Bronchial epithelial cell (primary cell): ENCODE results near the gene DENND5A. TPM values are rescaled to one million over a fixed set of nuclear protein-coding genes. Genes with fewer than 3 reads are reported as not detected.

ENCODE experiments used
- DNase-seq: peaks from one replicate; pipeline ENCODE4 v3.0.0-alpha.2; 2010; ENCODE audit warnings: low read depth
- FAIRE-seq: peaks from 2 replicates; lab custom pipeline; 2011; peaks lifted over from hg19 to GRCh38; lab: Jason Lieb, UNC
- H3K27me3 ChIP-seq: 2 replicates; pipeline ENCODE4 v1.5.1; 2011; ENCODE audit warnings: low read length; ENCODE audit not compliant: control insufficient read depth, insufficient read depth
- H3K36me3 ChIP-seq: 2 replicates; pipeline ENCODE4 v1.5.1; 2011; ENCODE audit warnings: low read length; ENCODE audit not compliant: control insufficient read depth, insufficient read depth
- H3K4me3 ChIP-seq: 2 replicates; pipeline ENCODE4 v1.5.1; 2011; ENCODE audit warnings: mild to moderate bottlenecking, low read depth, low read length, control low read depth
- CTCF ChIP-seq: IDR thresholded peaks from 2 replicates; pipeline ENCODE4 v1.5.1; 2011; ENCODE audit warnings: mild to moderate bottlenecking, moderate library complexity, low read length, control low read depth, inconsistent platforms; ENCODE audit not compliant: insufficient read depth, severe bottlenecking
- total RNA-seq: library from RNA; depleted of rRNA; stranded (reverse); fragments of >200 nt; gene quantifications from 2 replicates; pipeline ENCODE4 v1.2.1, GENCODE V29; 2014

The DENND5A gene
- total RNA-seq, 1 donor from 2014 or later = 22.6 TPM

GRCh38 chr11:9126636-9127035 lies 138.5 kb downstream of the DENND5A start:
- TF ChIP-seq CTCF = no peak
- DNase-seq (peak; percentile 36), FAIRE-seq (no peak)
- Histone ChIP-seq H3K36me3 (no peaks in the 10 kb centered on the region), H3K4me3 (no peak overlapping the region), H3K27me3 (no peaks in the 10 kb centered on the region)

GRCh38 chr11:9125185-9125886 lies 139.8 kb downstream of the DENND5A start:
- no peaks in the 10 kb centered on the region for H3K36me3 ChIP-seq
- H3K27me3 ChIP-seq = no peaks in the 10 kb centered on the region
- TF ChIP-seq CTCF = no peak
- no peak for FAIRE-seq
- H3K4me3 ChIP-seq = no peak overlapping the region
- DNase-seq = no peak

DNA sequence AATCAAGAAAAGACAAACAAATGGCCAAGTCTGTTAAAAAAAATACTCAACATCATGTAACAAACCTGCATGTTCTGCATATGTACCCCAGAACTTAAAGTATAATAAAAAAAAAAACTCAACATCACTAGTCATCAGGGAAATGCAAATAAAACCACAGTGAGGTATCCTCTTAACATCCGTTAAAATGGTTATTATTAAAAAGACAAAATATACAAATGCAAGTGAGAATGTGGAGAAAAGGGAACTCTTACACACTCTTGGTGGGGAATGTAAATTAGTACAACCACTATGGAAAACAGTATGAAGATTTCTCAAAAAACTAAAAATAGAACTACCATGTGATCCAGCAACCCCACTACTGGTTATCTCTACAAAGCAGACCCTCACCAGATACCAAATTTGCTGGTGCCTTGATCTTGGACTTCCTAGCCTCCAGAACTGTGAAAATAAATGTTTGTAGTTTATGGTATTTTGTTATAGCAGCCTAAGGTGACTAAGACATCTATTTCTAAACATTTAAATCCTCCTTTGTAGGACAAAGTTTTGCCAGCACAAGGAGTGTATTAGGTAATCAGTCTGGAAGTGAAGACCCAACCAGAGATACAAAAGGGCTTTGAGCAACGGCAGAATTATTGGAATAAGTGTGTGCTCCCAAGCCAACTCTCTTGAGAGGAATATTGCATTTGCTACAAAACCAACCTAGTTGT lies 141.4 kb downstream of the DENND5A start:
- FAIRE-seq = no peak
- no peaks in the 10 kb centered on the region for H3K27me3 ChIP-seq
- no peak for DNase-seq
- no peaks in the 10 kb centered on the region for H3K36me3 ChIP-seq
- TF ChIP-seq CTCF = no peak
- H3K4me3 ChIP-seq = no peak overlapping the region

DNA sequence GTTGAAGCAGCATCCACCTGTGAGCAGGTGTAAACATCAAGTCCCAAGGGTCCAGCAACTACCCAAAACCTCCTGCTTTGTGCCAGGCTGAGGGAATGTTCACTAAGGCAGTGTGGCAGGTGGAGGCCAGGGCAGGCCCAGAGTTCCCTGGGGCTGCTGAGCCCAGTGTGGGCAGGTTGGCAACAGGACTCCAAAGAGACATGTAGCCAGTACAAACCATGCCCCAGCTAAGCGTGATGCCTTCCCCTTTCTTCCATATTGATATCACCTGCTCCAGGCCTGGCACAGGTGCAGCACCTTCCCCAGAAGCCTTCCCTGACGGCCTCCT lies 143.7 kb downstream of the DENND5A start:
- FAIRE-seq (no peak), DNase-seq (no peak)
- H3K36me3 ChIP-seq = no peaks in the 10 kb centered on the region
- no peaks in the 10 kb centered on the region for H3K27me3 ChIP-seq
- no peak for TF ChIP-seq CTCF
- no peak overlapping the region for H3K4me3 ChIP-seq

DNA sequence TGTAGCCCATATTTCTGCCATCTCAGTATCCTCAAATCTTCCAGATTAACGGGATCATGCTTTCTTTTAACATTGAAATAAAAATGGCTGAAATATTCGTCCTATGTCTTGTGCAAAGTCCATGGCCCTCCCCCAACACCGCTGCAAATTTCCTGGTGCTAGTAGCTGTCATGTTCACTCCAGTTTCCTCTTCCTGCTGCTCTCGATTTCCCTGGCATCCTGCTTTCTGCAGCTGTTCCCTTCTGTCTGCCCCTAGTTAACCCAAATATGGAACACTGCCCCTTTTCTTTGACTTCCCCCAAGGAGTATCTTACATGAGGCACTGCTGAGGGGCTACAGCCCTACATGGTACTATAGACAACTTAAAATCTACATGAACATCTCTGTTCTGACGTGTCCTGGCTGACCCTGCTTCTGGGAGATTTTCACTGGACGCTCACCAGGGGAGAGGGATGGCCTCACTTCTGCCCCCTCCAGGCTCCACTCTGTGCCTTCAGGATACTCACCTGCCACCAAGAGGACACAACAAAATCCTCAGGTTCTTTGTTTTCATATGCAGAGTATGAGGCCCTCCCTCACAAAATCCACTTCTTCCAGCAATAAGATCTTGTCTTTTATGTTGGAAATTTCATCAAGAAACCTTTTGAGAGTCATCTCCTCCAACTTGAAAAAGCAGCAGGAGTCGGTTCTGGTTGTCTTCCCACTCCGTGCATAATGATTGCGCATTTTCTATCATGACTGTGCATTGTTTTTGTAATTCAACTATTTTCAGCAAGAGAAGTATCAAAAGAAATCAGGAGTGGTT lies 144.3 kb downstream of the DENND5A start:
- no peak overlapping the region for H3K4me3 ChIP-seq
- DNase-seq (no peak), FAIRE-seq (no peak)
- no peaks in the 10 kb centered on the region for H3K27me3 ChIP-seq
- TF ChIP-seq CTCF = no peak
- H3K36me3 ChIP-seq = no peaks in the 10 kb centered on the region
